Right lobe of liver (tissue), 4 donors: ENCODE measurements around the gene RPRD2.
"Not testable (repeated sequence)": the region's sequence is repeated elsewhere in the genome, so short reads cannot be mapped to it uniquely, and the experiment has no call there.

Source experiments
- CTCF ChIP-seq, 4 donors: fragments of 200-600 bp in 3 of 4; fragments of 450-650 bp in 1 of 4; IDR thresholded peaks; one replicate each; pipeline versions ENCODE4 v1.5.1 to v1.8.0; 2016 to 2022; ENCODE audit warnings: antibody characterized with exemption in 4 of 4, mild to moderate bottlenecking in 2 of 4
- POLR2A ChIP-seq: fragments of 450-650 bp; IDR thresholded peaks from one replicate; pipeline ENCODE4 v1.6.1; 2017; ENCODE audit warnings: antibody characterized with exemption, mild to moderate bottlenecking
- donor health status: DM: no; HTN: no; CAD: no.
- donor health status: DM: no; HTN: no; CAD: no.
- donor health status: DM: no; HTN: yes; CAD: no.

- not testable (repeated sequence) for TF ChIP-seq CTCF (IDR thresholded peaks at IDR 0.05); POLR2A
Observed at GRCh38 chr1:150395115-150395514, 31.2 kb downstream of the RPRD2 start.
